SK-N-SH (cell line): ENCODE data around the gene BTG1. TPM values are rescaled to one million over a fixed set of nuclear protein-coding genes. Genes with fewer than 3 reads are reported as not detected.

Experiments used
- CTCF ChIA-PET: fragments of 300-600, 350-600 bp; formaldehyde crosslinking; extraction: SDS; loops from one replicate; lab custom pipeline; 2021; lab: Yijun Ruan, JAX
- POLR2A ChIA-PET: fragments of 350-600 bp; sonication (Branson Sonifier 250); formaldehyde crosslinking; extraction: SDS; loops from one replicate; lab custom pipeline; 2020; ENCODE audit warnings: antibody characterized with exemption, inconsistent platforms; lab: Yijun Ruan, JAX
- DNase-seq: peaks from one replicate; pipeline ENCODE4 v3.0.0; 2012
- H2AFZ ChIP-seq: fragments of 200-600 bp; sonication (generic); 2 replicates; pipeline ENCODE4 v1.8.1; 2016; ENCODE audit warnings: antibody characterized with exemption, mild to moderate bottlenecking, low read depth
- H3F3A ChIP-seq: fragments of 200-600 bp; sonication (generic); replicated peaks from 2 replicates; pipeline ENCODE3; 2016; ENCODE audit warnings: antibody characterized with exemption, mild to moderate bottlenecking; ENCODE audit not compliant: insufficient read depth
- H3K27ac ChIP-seq, 2 experiments: fragments of 200-500 bp in 1 of 2; fragments of 200-600 bp in 1 of 2; sonication (Bioruptor generic) in 1 of 2; sonication (generic), shearing (Covaris generic) in 1 of 2; 2 replicates each; pipeline versions ENCODE4 v1.5.1 to v1.6.1; 2014 to 2016; ENCODE audit warnings: low read depth in 2 of 2, inconsistent platforms in 1 of 2, low read length in 1 of 2, mild to moderate bottlenecking in 1 of 2, mixed read lengths in 1 of 2
- H3K27me3 ChIP-seq: fragments of 200-600 bp; sonication (generic), shearing (Covaris generic); 2 replicates; pipeline ENCODE4 v1.6.1; 2016; ENCODE audit warnings: mixed run types; ENCODE audit not compliant: insufficient read depth
- H3K36me3 ChIP-seq, 2 experiments: fragments of 200-500 bp in 1 of 2; fragments of 200-600 bp in 1 of 2; sonication (Bioruptor generic) in 1 of 2; sonication (generic) in 1 of 2; replicated peaks in 1 of 2; 2 replicates each; pipeline versions ENCODE3 to v1.5.1; 2014 to 2016; ENCODE audit warnings: low read length in 1 of 2, mild to moderate bottlenecking in 1 of 2; ENCODE audit not compliant: insufficient read depth in 2 of 2, control insufficient read depth in 1 of 2
- H3K4me1 ChIP-seq, 2 experiments: fragments of 200-500 bp in 1 of 2; fragments of 200-600 bp in 1 of 2; sonication (Bioruptor generic) in 1 of 2; sonication (generic), shearing (Covaris generic) in 1 of 2; 2 replicates each; pipeline versions ENCODE4 v1.5.1 to v1.6.1; 2014 to 2016; ENCODE audit warnings: low read depth in 1 of 2, low read length in 1 of 2, mixed run types in 1 of 2; ENCODE audit not compliant: insufficient read depth in 2 of 2, control insufficient read depth in 1 of 2
- H3K4me2 ChIP-seq: fragments of 200-600 bp; sonication (generic), shearing (Covaris generic); 2 replicates; pipeline ENCODE4 v1.6.1; 2017; ENCODE audit warnings: mixed run types
- H3K4me3 ChIP-seq, 2 experiments: fragments of 200-500 bp in 1 of 2; fragments of 200-600 bp in 1 of 2; sonication (Bioruptor generic) in 1 of 2; sonication (generic), shearing (Covaris generic) in 1 of 2; 2 replicates each; pipeline versions ENCODE4 v1.5.1 to v1.8.1; 2014 to 2016; ENCODE audit warnings: low read depth in 2 of 2, inconsistent platforms in 1 of 2, low read length in 1 of 2, mild to moderate bottlenecking in 1 of 2, mixed read lengths in 1 of 2, moderate library complexity in 1 of 2
- H3K79me2 ChIP-seq: fragments of 200-600 bp; sonication (generic); 2 replicates; pipeline ENCODE4 v1.8.1; 2017; ENCODE audit warnings: mild to moderate bottlenecking; ENCODE audit not compliant: insufficient read depth
- H3K9ac ChIP-seq: fragments of 200-600 bp; sonication (generic); 2 replicates; pipeline ENCODE4 v1.6.1; 2017; ENCODE audit warnings: mixed run types
- H3K9me2 ChIP-seq: fragments of 200-600 bp; sonication (generic); 2 replicates; pipeline ENCODE4 v1.6.1; 2017; ENCODE audit warnings: mixed run types
- H3K9me3 ChIP-seq: fragments of 200-600 bp; sonication (generic); 2 replicates; pipeline ENCODE4 v1.6.1; 2017; ENCODE audit warnings: mixed run types, mild to moderate bottlenecking, moderate library complexity
- H4K20me1 ChIP-seq: fragments of 200-600 bp; sonication (generic); 2 replicates; pipeline ENCODE4 v1.6.1; 2017; ENCODE audit warnings: mild to moderate bottlenecking, mixed run types; ENCODE audit not compliant: insufficient read depth
- GABPA ChIP-seq: IDR thresholded peaks from 2 replicates; pipeline ENCODE4 v1.4.0; 2012; ENCODE audit warnings: low read depth, mild to moderate bottlenecking
- JUND ChIP-seq: IDR thresholded peaks from 2 replicates; pipeline ENCODE4 v1.4.0; 2012
- MXI1 ChIP-seq: IDR thresholded peaks from 2 replicates; pipeline ENCODE4 v1.6.1; 2012; ENCODE audit warnings: mild to moderate bottlenecking, low read depth, low read length, improper control_type of control experiment
- NRF1 ChIP-seq: IDR thresholded peaks from 2 replicates; pipeline ENCODE4 v1.6.1; 2012; ENCODE audit warnings: low read depth, mild to moderate bottlenecking, low read length
- RAD21 ChIP-seq: IDR thresholded peaks from 2 replicates; pipeline ENCODE4 v1.6.1; 2012; ENCODE audit warnings: mild to moderate bottlenecking, low read length
- RCOR1 ChIP-seq: fragments of 150-350 bp; IDR thresholded peaks from 2 replicates; pipeline ENCODE4 v1.6.1; 2017; ENCODE audit warnings: antibody characterized with exemption, low read length
- RFX5 ChIP-seq: IDR thresholded peaks from 2 replicates; pipeline ENCODE4 v1.6.1; 2012; ENCODE audit warnings: mild to moderate bottlenecking, improper control_type of control experiment, low read length
- RXRA ChIP-seq: IDR thresholded peaks from 2 replicates; pipeline ENCODE4 v1.4.0; 2012; ENCODE audit warnings: low read depth, mild to moderate bottlenecking, borderline replicate concordance
- TEAD4 ChIP-seq: IDR thresholded peaks from 2 replicates; pipeline ENCODE4 v1.4.0; 2012; ENCODE audit warnings: mild to moderate bottlenecking, borderline replicate concordance; ENCODE audit not compliant: insufficient read depth
- YY1 ChIP-seq: IDR thresholded peaks from 2 replicates; pipeline ENCODE4 v1.4.0; 2012; ENCODE audit warnings: low read depth, mild to moderate bottlenecking
- WGBS: methylation state at CpG from one replicate; pipeline ENCODE4 v1.1.6; 2017; ENCODE audit warnings: low lambda C conversion rate; 5-methylcytosine and 5-hydroxymethylcytosine counted together
- polyA plus RNA-seq, 3 experiments: library from polyadenylated mRNA; depleted of rRNA; stranded (reverse); fragments of >200 nt; gene quantifications; 2 replicates each; pipeline ENCODE4 v1.2.3, GENCODE V29; 2012
- TF ChIP-seq, protein P1 (sequence below): IDR thresholded peaks from 2 replicates; pipeline ENCODE4; 2012
- TF ChIP-seq, protein P2 (sequence below): fragments of 150-350 bp; IDR thresholded peaks from 2 replicates; pipeline ENCODE4 v1.6.1; 2016; ENCODE audit warnings: mild to moderate bottlenecking, low read depth, low read length
- TF ChIP-seq, protein P3 (sequence below): IDR thresholded peaks from 2 replicates; pipeline ENCODE4 v1.4.0; 2012; ENCODE audit warnings: low read depth, borderline replicate concordance
- TF ChIP-seq, protein P4 (sequence below): fragments of 150-350 bp; IDR thresholded peaks from 2 replicates; pipeline ENCODE4 v1.6.1; 2017; ENCODE audit warnings: antibody characterized with exemption, low read length, low read depth, borderline replicate concordance
- TF ChIP-seq, protein P5 (sequence below): IDR thresholded peaks from 2 replicates; pipeline ENCODE4 v1.4.0; 2012; ENCODE audit warnings: low read depth, borderline replicate concordance

BTG1 gene
- polyA plus RNA-seq, 1 of the 3 experiments (the other 2 are of a cell fraction): 28.3 TPM

DNA sequence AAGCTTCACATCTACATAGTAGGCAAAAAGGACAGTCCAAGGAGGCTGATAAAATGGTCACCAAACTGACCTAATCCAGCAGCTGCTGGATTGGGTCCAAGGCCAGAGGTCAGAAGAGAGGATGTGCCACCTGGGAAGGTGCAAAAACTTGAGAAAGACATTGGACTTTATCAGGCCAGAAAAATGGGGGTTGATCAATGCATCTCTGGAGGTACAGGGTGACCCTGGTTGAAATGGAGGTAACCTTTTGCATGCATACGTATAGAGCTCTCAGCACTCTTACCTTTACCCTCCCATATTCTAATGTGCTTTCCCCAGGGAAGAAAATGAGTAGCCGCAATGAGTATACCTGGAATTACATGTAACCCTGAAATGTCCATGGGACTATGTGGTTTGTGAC lies 16.0 kb downstream of the BTG1 start:
- ChIA-PET POLR2A (no interaction called here), CTCF (interaction anchor here (1.1 kb wide), 1 partner anchor 14 kb away, joined by 3 read pairs; no protein-coding TSS in a partner anchor)
- no peak overlapping the region for H3K9ac ChIP-seq
- WGBS: 100% methylated on average over 2 of the region's 2 CpGs
- H3K9me3 ChIP-seq: no peaks in the 10 kb centered on the region
- no peak overlapping the region for H2AFZ ChIP-seq
- peaks cover 15 to 29% of the 10 kb centered on the region in 2 experiments for H3K4me1 ChIP-seq
- no peaks in the 10 kb centered on the region for H3K9me2 ChIP-seq
- H3K4me3 ChIP-seq: no peak overlapping the region
- H3K27me3 ChIP-seq: no peaks in the 10 kb centered on the region
- no peak overlapping the region for H3K4me2 ChIP-seq
- peaks cover 0 to 7% of the 10 kb centered on the region in 2 experiments for H3K36me3 ChIP-seq
- TF ChIP-seq, protein P1, sequence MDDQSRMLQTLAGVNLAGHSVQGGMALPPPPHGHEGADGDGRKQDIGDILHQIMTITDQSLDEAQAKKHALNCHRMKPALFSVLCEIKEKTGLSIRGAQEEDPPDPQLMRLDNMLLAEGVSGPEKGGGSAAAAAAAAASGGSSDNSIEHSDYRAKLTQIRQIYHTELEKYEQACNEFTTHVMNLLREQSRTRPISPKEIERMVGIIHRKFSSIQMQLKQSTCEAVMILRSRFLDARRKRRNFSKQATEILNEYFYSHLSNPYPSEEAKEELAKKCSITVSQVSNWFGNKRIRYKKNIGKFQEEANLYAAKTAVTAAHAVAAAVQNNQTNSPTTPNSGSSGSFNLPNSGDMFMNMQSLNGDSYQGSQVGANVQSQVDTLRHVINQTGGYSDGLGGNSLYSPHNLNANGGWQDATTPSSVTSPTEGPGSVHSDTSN: no peak
- no peak for TF ChIP-seq GABPA
- no peak for TF ChIP-seq YY1
- TF ChIP-seq, protein P2, sequence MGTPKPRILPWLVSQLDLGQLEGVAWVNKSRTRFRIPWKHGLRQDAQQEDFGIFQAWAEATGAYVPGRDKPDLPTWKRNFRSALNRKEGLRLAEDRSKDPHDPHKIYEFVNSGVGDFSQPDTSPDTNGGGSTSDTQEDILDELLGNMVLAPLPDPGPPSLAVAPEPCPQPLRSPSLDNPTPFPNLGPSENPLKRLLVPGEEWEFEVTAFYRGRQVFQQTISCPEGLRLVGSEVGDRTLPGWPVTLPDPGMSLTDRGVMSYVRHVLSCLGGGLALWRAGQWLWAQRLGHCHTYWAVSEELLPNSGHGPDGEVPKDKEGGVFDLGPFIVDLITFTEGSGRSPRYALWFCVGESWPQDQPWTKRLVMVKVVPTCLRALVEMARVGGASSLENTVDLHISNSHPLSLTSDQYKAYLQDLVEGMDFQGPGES: no peak
- TF ChIP-seq JUND: no peak
- H3K79me2 ChIP-seq: peaks cover 95% of the 10 kb centered on the region
- no peak for DNase-seq
- H3K27ac ChIP-seq: no peak overlapping the region
- no peaks in the 10 kb centered on the region for H4K20me1 ChIP-seq
- peaks cover 10% of the 10 kb centered on the region for H3F3A ChIP-seq

DNA sequence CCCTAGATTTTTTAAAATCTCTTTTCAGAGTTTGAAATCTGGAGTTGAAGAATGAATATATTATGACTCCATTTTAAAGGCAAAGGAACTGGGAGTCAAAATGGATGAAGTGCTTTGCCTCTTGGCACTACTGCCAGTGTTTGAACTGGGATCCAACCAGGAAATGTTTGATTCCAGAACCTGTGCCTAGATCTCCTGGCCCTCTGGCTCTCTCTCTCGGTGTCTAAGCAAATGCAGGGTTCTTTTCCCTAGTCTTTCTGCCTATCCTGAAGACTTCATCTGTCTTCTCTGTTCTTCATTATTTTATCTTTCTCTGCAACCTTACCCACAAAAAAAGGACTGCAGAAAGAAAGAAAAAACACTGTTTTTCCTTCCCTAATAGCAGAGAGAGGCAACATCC lies 17.0 kb downstream of the BTG1 start:
- Histone ChIP-seq H4K20me1 (no peaks in the 10 kb centered on the region), H3K79me2 (peaks cover 93% of the 10 kb centered on the region), H3K9me3 (no peaks in the 10 kb centered on the region), H3K4me2 (no peak overlapping the region), H3K36me3 (peaks cover 0 to 7% of the 10 kb centered on the region in 2 experiments), H3K4me3 (no peak overlapping the region), H3K27me3 (no peaks in the 10 kb centered on the region), H3K27ac (no peak overlapping the region; a peak in 1 of 4 replicates), H3K4me1 (peaks cover 5 to 19% of the 10 kb centered on the region in 2 experiments), H3K9me2 (no peaks in the 10 kb centered on the region), H3F3A (peaks cover 5% of the 10 kb centered on the region), H2AFZ (no peak overlapping the region), H3K9ac (no peak overlapping the region)
- ChIA-PET CTCF (no interaction called here), POLR2A (no interaction called here)
- 88% methylated on average over 1 of the region's 1 CpG for WGBS
- TF ChIP-seq, protein P3, sequence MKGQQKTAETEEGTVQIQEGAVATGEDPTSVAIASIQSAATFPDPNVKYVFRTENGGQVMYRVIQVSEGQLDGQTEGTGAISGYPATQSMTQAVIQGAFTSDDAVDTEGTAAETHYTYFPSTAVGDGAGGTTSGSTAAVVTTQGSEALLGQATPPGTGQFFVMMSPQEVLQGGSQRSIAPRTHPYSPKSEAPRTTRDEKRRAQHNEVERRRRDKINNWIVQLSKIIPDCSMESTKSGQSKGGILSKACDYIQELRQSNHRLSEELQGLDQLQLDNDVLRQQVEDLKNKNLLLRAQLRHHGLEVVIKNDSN: no peak
- TF ChIP-seq RXRA (no peak), RAD21 (no peak), NRF1 (no peak), MXI1 (no peak), GABPA (no peak), RCOR1 (no peak), TEAD4 (no peak), RFX5 (no peak)
- TF ChIP-seq, protein P4, sequence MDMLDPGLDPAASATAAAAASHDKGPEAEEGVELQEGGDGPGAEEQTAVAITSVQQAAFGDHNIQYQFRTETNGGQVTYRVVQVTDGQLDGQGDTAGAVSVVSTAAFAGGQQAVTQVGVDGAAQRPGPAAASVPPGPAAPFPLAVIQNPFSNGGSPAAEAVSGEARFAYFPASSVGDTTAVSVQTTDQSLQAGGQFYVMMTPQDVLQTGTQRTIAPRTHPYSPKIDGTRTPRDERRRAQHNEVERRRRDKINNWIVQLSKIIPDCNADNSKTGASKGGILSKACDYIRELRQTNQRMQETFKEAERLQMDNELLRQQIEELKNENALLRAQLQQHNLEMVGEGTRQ: no peak
- TF ChIP-seq, protein P5, sequence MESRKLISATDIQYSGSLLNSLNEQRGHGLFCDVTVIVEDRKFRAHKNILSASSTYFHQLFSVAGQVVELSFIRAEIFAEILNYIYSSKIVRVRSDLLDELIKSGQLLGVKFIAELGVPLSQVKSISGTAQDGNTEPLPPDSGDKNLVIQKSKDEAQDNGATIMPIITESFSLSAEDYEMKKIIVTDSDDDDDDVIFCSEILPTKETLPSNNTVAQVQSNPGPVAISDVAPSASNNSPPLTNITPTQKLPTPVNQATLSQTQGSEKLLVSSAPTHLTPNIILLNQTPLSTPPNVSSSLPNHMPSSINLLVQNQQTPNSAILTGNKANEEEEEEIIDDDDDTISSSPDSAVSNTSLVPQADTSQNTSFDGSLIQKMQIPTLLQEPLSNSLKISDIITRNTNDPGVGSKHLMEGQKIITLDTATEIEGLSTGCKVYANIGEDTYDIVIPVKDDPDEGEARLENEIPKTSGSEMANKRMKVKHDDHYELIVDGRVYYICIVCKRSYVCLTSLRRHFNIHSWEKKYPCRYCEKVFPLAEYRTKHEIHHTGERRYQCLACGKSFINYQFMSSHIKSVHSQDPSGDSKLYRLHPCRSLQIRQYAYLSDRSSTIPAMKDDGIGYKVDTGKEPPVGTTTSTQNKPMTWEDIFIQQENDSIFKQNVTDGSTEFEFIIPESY: no peak
- TF ChIP-seq, protein P2: no peak
- no peak for DNase-seq
